SK-N-SH treated with all-trans-retinoic acid at 6 μM for 48 hours (cell line): ENCODE measurements around the gene TSC2.

Experiments
- ARNTL ChIP-seq: fragments of 450-650 bp; formaldehyde crosslinking; IDR thresholded peaks from 2 replicates; pipeline ENCODE4 v1.5.0; 2020; ENCODE audit warnings: low read depth, mild to moderate bottlenecking, moderate library complexity, borderline replicate concordance
- BACH2 ChIP-seq: fragments of 250-450 bp; sonication (Bioruptor Pico); IDR thresholded peaks from 2 replicates; pipeline ENCODE4 v1.9.0; 2021; ENCODE audit warnings: mild to moderate bottlenecking, borderline replicate concordance
- CSDC2 ChIP-seq: fragments of 250-450 bp; sonication (Bioruptor Pico); IDR thresholded peaks from 2 replicates; pipeline ENCODE4 v1.5.0; 2020; ENCODE audit warnings: mild to moderate bottlenecking, moderate library complexity
- ISL1 ChIP-seq: fragments of 250-450 bp; sonication (Bioruptor Pico); IDR thresholded peaks from 2 replicates; pipeline ENCODE4 v2.1.2; 2022; ENCODE audit warnings: mild to moderate bottlenecking, moderate library complexity
- RARB ChIP-seq: fragments of 250-450 bp; sonication (Bioruptor Pico); IDR thresholded peaks from 2 replicates; pipeline ENCODE4 v1.8.0; 2021; ENCODE audit warnings: mild to moderate bottlenecking, moderate library complexity
- ZC3H10 ChIP-seq: fragments of 250-450 bp; sonication (Bioruptor Pico); IDR thresholded peaks from 2 replicates; pipeline ENCODE4 v1.5.1; 2021; ENCODE audit warnings: mild to moderate bottlenecking, moderate library complexity
- ZFP30 ChIP-seq: fragments of 450-650 bp; formaldehyde crosslinking; IDR thresholded peaks from 2 replicates; pipeline ENCODE4 v1.5.0; 2022; ENCODE audit warnings: mild to moderate bottlenecking, moderate library complexity
- ZNF70 ChIP-seq: fragments of 450-650 bp; formaldehyde crosslinking; IDR thresholded peaks from 2 replicates; pipeline ENCODE4 v1.5.0; 2020; ENCODE audit warnings: mild to moderate bottlenecking, moderate library complexity
- TF ChIP-seq, protein P1 (sequence below): fragments of 250-450 bp; sonication (Bioruptor Pico); IDR thresholded peaks from 2 replicates; pipeline ENCODE4 v1.8.0; 2021; ENCODE audit warnings: low read depth, mild to moderate bottlenecking, moderate library complexity, borderline replicate concordance
- TF ChIP-seq, protein P2 (sequence below): fragments of 250-450 bp; sonication (Bioruptor Pico); IDR thresholded peaks from 2 replicates; pipeline ENCODE4 v1.8.0; 2020; ENCODE audit warnings: mild to moderate bottlenecking, moderate library complexity, borderline replicate concordance

DNA sequence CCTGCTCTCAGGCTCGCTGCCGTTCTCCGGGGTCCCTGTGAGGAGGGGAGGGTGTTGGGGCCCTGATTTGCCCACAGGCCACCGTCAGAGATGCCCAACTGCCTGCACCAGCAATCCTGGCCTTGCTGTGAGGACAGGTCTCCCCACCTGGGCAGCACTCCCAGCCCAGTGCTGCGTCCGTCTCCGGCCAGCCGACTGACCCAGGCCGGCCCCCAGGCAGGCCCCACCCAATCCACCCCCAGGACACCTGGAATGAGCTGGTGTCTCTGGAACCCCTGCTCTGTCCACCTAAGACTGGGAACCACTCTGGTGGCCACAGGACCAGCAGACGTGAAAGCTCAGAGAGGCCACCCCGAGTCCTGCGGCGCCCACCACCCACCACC is 67.8 kb downstream of the TSC2 start:
- TF ChIP-seq CSDC2 (CRISPR knock-in tag) = no peak
- TF ChIP-seq ISL1 (CRISPR knock-in tag) = no peak
- no peak for TF ChIP-seq RARB (CRISPR knock-in tag)
- TF ChIP-seq ZNF70 (CRISPR knock-in tag) = no peak
- no peak for TF ChIP-seq ARNTL (CRISPR knock-in tag)
- TF ChIP-seq, protein P1, sequence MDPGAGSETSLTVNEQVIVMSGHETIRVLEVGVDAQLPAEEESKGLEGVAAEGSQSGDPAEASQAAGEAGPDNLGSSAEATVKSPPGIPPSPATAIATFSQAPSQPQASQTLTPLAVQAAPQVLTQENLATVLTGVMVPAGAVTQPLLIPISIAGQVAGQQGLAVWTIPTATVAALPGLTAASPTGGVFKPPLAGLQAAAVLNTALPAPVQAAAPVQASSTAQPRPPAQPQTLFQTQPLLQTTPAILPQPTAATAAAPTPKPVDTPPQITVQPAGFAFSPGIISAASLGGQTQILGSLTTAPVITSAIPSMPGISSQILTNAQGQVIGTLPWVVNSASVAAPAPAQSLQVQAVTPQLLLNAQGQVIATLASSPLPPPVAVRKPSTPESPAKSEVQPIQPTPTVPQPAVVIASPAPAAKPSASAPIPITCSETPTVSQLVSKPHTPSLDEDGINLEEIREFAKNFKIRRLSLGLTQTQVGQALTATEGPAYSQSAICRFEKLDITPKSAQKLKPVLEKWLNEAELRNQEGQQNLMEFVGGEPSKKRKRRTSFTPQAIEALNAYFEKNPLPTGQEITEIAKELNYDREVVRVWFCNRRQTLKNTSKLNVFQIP = no peak
- TF ChIP-seq, protein P2, sequence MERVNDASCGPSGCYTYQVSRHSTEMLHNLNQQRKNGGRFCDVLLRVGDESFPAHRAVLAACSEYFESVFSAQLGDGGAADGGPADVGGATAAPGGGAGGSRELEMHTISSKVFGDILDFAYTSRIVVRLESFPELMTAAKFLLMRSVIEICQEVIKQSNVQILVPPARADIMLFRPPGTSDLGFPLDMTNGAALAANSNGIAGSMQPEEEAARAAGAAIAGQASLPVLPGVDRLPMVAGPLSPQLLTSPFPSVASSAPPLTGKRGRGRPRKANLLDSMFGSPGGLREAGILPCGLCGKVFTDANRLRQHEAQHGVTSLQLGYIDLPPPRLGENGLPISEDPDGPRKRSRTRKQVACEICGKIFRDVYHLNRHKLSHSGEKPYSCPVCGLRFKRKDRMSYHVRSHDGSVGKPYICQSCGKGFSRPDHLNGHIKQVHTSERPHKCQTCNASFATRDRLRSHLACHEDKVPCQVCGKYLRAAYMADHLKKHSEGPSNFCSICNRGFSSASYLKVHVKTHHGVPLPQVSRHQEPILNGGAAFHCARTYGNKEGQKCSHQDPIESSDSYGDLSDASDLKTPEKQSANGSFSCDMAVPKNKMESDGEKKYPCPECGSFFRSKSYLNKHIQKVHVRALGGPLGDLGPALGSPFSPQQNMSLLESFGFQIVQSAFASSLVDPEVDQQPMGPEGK = no peak
- TF ChIP-seq ZC3H10 (CRISPR knock-in tag) = no peak
- TF ChIP-seq ZFP30 = no peak
- TF ChIP-seq BACH2 (CRISPR knock-in tag) = no peak
